M059J (cell line): ENCODE results near the gene OXLD1. TPM values are rescaled to one million over a fixed set of nuclear protein-coding genes. Genes with fewer than 3 reads are reported as not detected.

ENCODE experiments used
- DNase-seq: peaks from one replicate; pipeline ENCODE4 v3.0.0-alpha.2; 2012; ENCODE audit warnings: low read depth
- total RNA-seq: library from RNA; depleted of rRNA; stranded (reverse); fragments of >200 nt; shearing (Covaris generic); gene quantifications from 2 replicates; pipeline ENCODE4 v1.2.3, GENCODE V29; 2014

OXLD1 gene
- total RNA-seq, 1 experiment from 2014 or later, result 48.3 TPM

- peak; percentile 98 for DNase-seq
Observed at GRCh38 chr17:81683584-81684441, 17.4 kb upstream of the OXLD1 start, which contains the start of the genes ARL16 and HGS. Gene ARL16, minus strand, starts transcription at chr17:81683797. Its CDS starts 44 bp downstream, at chr17:81683753. Gene HGS, plus strand, starts transcription at chr17:81684011. Its CDS starts 56 bp downstream, at chr17:81684067.

DNA sequence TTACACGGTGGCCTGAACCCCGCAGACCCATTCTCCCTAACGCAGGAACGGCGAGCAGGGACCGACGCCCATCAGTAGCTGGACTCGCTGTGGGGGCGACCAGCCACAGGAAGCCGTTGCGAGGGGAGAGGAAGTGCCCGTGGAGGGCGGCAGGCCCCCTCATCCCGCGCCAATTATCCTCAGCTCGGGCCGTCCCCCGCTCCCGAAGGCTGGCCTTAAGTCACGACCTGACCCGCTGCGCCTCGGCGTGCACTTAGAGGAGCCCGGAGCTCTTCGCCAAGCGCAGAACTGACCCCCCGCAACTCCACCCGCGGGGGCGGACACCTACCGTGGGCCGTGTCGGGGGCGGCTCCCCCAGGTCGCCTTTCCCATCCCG lies 16.8 kb upstream of the OXLD1 start:
- DNase-seq, result no peak

- no peak for DNase-seq
Observed at GRCh38 chr17:81682565-81683207, 16.3 kb upstream of the OXLD1 start.

GRCh38 chr17:81681672-81682071 lies 15.3 kb upstream of the OXLD1 start:
- no peak for DNase-seq

DNA sequence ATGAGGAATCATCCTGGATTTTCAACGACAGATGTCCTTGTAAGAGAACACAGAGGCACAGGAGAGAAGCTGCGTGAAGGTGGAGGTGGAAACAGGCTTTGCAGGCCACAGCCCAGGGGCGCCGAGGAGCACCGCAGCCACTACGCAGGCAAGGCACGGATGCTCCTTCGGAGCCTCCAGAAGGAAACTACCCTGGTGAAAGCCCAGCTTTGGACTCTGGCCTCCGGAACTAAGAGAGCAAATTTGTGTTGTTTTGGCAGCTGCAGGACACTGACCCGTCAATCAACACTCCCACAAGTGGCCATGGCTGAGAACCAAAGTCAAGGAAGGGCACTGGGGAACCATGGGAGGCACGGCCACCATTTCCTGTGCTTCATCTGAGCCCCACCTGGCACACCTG lies 13.7 kb upstream of the OXLD1 start:
- no peak for DNase-seq

DNA sequence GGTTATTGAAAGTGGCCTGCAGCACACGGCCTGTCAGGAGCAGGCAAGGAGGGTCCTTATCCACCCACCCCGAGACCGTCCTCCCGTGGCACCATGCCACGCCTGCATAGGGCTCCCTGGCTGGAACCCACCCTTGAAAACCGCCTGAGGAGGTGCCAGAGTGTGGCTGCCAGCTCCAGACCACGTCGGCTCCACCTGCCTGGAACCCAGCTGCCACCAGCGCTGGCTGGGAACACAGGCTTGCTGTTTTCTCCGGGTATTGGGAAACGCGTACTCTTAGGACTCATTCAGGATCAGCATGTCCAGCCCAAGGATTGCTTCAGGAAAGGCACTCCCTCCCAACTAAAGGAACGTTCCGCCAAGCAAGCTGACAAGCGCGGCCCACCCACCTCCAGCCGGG lies 10.5 kb upstream of the OXLD1 start:
- no peak for DNase-seq

GRCh38 chr17:81675515-81676221 lies 9.3 kb upstream of the OXLD1 start:
- peak; percentile 32 for DNase-seq

- DNase-seq, result no peak
Observed at GRCh38 chr17:81673561-81674258, 7.3 kb upstream of the OXLD1 start.

GRCh38 chr17:81672954-81673353 lies 6.5 kb upstream of the OXLD1 start:
- DNase-seq, result no peak

GRCh38 chr17:81672504-81672903 lies 6.1 kb upstream of the OXLD1 start:
- DNase-seq, result no peak

DNA sequence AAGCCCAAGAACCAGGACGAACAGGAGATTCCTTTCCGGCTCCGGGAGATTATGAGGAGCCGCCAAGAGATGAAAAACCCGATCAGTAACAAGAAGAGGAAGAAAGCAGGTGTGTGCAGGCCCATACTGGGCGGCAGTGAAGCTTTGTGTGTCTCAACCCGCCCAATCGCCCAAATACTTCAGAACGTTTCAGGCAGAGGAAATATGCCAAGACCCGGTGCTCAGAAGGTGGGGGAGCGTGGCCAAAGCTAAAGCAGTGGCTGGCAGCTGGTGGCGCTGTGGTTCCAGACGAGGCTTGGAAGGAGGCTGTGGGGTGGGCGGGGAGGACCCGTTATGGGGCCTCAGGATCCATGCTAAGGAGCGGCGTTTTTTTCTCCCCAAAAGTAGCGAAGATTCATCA lies 1.3 kb upstream of the OXLD1 start:
- DNase-seq, result no peak

GRCh38 chr17:81666092-81666341 lies 388 bp downstream of the OXLD1 start:
- DNase-seq, result peak; percentile 29

- DNase-seq, result peak; percentile 18
Observed at GRCh38 chr17:81665205-81666091, 957 bp downstream of the OXLD1 start.

DNA sequence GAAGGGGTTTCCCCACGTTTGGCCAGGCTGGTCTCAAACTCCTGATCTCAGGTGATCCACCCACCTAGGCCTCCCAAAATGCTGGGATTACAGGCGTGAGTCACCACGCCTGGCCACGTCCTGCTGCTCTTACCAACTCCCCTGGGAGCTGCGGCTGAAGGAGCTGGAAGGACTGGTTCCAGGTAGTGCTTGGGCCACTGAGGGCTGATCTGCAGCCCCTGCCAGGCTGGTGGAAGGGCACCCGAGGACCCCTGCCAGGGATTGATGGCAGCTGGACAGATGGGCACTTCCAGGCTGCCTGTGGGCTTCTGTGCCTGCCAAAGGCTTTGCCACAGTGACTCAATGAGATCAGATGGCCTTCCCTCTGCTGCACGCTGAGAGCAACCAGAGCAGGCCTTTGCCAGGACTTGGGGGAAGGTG lies 2.3 kb downstream of the OXLD1 start:
- no peak for DNase-seq

GRCh38 chr17:81662002-81662401 lies 4.4 kb downstream of the OXLD1 start:
- no peak for DNase-seq

DNA sequence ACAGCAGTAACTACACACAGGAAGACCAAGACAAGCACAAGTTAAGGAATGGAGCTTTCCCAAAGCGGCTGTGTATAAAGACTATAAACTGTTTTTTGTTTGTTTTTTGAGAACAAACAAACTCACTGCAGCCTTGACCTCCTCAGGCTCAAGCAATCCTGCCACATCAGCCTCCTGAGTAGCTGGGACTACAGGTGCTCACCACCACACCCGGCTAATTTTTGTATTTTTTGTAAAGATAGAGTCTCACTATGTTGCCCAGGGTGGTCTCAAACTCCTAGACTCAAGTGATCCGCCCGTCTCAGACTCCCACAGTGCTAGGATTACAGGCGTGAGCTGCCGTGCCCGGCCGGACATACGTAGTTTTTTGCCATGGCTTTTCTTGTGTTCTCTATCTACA lies 6.0 kb downstream of the OXLD1 start:
- no peak for DNase-seq

GRCh38 chr17:81659038-81659437 lies 7.4 kb downstream of the OXLD1 start:
- no peak for DNase-seq

DNA sequence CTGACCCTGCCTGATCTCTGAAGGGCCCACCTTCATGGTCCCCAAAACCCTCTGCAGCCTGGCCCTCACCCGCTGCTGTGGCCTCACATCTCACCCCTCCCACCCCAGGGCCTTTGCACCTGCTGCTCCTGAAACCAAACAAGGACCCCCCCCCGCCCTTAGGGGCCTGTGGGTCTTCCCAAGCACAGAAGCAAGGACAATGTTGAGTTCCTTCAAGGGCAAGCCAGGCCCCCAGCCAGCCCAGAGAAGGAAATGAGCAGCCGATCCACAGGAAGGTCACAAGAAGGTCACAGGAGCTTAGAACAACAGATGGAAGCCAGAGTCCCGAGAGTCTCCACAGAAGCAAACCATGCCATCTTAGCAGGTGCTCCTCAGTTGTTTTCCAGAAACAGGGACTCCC lies 9.6 kb downstream of the OXLD1 start:
- no peak for DNase-seq

- no peak for DNase-seq
Observed at GRCh38 chr17:81656118-81656743, 10.2 kb downstream of the OXLD1 start, which contains the start of gene PDE6G. Gene PDE6G, minus strand, starts transcription at chr17:81656542. Its CDS starts 3,237 bp downstream, at chr17:81653305.

DNA sequence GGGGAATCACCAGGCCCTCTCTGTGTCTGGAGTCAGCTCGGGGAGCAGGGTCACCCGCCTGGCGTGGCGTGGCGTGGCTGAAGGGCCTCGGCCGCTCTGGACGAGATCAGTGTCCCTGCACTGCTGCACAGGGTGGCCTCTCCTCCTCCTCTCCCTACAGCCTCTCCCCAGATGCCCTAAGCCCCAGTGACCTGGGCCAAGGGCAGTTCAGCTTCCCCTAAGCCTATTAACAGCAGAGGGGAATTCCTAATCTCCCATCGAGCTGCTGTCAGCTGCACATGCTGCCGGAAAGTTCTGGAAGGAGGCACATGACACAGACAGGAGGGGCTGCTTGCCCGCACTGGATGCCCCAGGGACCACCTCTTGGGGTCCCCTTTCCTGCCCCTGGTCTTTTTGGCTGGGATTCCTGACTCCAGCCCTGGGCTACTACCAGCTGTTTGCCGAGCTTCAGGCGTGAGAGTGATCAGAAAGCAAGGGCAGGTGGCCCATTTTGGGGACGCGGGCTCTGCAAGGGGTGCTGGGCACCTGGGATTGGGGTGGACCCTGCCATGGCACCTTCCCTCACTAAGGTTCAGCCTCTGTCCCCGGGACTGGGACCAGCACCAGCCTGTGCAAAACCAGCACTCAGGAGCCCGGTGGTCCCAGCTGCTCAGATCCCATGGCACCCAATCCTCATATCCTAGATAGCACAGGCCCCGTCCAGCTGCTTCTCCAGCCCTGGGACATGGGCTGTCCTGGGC lies 10.9 kb downstream of the OXLD1 start:
- no peak for DNase-seq
